ENCODE results near the gene TTC28.

- TF ChIP-seq, protein P1, sequence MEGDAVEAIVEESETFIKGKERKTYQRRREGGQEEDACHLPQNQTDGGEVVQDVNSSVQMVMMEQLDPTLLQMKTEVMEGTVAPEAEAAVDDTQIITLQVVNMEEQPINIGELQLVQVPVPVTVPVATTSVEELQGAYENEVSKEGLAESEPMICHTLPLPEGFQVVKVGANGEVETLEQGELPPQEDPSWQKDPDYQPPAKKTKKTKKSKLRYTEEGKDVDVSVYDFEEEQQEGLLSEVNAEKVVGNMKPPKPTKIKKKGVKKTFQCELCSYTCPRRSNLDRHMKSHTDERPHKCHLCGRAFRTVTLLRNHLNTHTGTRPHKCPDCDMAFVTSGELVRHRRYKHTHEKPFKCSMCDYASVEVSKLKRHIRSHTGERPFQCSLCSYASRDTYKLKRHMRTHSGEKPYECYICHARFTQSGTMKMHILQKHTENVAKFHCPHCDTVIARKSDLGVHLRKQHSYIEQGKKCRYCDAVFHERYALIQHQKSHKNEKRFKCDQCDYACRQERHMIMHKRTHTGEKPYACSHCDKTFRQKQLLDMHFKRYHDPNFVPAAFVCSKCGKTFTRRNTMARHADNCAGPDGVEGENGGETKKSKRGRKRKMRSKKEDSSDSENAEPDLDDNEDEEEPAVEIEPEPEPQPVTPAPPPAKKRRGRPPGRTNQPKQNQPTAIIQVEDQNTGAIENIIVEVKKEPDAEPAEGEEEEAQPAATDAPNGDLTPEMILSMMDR (IDR thresholded peaks at IDR 0.05; ENCODE audit: extremely low read depth in 1 of 2, insufficient read depth in 1 of 2, low read depth in 1 of 2, low read length in 2 of 2): no peak
- no peak for TF ChIP-seq MAX (IDR thresholded peaks at IDR 0.05; ENCODE audit: insufficient read depth, insufficient read length)
- no peak for TF ChIP-seq POLR2A (IDR thresholded peaks at IDR 0.05; ENCODE audit: low read depth, low read length)
- TF ChIP-seq MYC (IDR thresholded peaks at IDR 0.05; ENCODE audit: low read depth, low read length): no peak
Measured at GRCh38 chr22:28314959-28315358, 364.7 kb downstream of the TTC28 start.

Data from endothelial cell of umbilical vein (primary cell).